LNCaP clone FGC (cell line): ENCODE results near the gene NECAB2.

Experiments
- DNase-seq: peaks from one replicate; pipeline ENCODE4 v3.0.0-alpha.2; 2011; ENCODE audit warnings: low read depth
- H3K4me3 ChIP-seq: 2 replicates; pipeline ENCODE4 v1.5.1; 2011; ENCODE audit warnings: mild to moderate bottlenecking, low read depth, low read length, control low read depth
- TF ChIP-seq, protein P1 (sequence below): IDR thresholded peaks from 2 replicates; pipeline ENCODE4 v1.5.1; 2012; ENCODE audit warnings: mild to moderate bottlenecking; ENCODE audit not compliant: control insufficient read depth, insufficient read depth; ENCODE audit errors: extremely low read depth

NECAB2 gene

DNA sequence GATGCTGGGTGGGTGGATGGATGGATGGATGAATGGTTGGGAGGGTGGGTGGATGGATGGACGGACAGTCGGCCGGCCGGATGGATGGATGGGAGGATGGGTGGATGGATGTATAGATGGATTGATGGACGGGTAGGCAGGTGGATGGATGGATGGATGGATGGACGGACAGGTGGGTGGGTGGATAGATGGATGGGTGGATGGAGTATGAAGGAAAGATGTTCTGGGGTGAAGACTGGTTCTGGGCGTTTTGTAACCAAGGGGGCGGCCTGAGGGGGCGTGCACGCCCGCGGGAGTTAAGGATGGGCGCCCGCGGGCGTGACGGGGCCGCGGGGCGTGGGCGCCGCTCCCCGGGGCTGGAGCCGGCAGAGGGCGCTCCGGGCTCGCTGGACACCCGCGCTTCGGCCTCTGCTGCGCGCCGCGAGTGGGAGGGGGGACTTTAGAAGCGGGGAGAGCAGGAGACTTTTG is at the start of gene NECAB2:
TSS of gene NECAB2 (plus strand) at position 407 of the 468 bp plus-strand sequence. CDS start 405 bp downstream, outside the sequence.
- no peak for DNase-seq
- peak within 1 kb of the TSS; percentile 23; the same call in 1 of the 2 replicates for H3K4me3 ChIP-seq
- TF ChIP-seq, protein P1, sequence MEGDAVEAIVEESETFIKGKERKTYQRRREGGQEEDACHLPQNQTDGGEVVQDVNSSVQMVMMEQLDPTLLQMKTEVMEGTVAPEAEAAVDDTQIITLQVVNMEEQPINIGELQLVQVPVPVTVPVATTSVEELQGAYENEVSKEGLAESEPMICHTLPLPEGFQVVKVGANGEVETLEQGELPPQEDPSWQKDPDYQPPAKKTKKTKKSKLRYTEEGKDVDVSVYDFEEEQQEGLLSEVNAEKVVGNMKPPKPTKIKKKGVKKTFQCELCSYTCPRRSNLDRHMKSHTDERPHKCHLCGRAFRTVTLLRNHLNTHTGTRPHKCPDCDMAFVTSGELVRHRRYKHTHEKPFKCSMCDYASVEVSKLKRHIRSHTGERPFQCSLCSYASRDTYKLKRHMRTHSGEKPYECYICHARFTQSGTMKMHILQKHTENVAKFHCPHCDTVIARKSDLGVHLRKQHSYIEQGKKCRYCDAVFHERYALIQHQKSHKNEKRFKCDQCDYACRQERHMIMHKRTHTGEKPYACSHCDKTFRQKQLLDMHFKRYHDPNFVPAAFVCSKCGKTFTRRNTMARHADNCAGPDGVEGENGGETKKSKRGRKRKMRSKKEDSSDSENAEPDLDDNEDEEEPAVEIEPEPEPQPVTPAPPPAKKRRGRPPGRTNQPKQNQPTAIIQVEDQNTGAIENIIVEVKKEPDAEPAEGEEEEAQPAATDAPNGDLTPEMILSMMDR: peak; percentile 81

DNA sequence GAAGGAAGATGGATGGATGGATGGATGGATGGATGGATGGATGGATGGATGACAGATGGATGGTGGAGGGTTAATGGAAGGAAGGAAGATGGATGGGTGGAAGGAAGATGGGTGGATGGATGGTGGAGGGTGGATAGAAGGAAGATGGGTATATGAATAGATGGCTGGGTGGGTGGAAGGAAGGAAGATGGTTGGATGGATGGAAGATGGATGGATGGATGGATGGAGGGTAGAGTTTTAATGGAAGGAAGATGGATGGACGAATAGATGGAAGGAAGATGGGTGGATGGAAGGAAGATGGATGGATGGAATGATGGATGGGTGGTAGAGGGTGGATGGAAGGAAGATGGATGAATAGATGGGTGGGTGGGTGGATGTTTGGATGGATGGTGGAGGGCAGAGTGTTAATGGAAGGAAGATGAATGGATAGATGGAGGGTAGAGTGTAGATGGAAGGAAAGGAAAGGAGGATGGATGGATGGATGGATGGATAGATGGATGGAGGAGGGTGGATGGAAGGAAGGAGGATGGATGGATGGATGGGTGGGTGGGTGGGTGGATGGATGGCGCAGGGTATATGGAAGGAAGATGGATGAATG is 47.1 kb upstream of the NECAB2 start:
- DNase-seq: no peak
- no peak overlapping the region for H3K4me3 ChIP-seq
- TF ChIP-seq, protein P1: no peak

DNA sequence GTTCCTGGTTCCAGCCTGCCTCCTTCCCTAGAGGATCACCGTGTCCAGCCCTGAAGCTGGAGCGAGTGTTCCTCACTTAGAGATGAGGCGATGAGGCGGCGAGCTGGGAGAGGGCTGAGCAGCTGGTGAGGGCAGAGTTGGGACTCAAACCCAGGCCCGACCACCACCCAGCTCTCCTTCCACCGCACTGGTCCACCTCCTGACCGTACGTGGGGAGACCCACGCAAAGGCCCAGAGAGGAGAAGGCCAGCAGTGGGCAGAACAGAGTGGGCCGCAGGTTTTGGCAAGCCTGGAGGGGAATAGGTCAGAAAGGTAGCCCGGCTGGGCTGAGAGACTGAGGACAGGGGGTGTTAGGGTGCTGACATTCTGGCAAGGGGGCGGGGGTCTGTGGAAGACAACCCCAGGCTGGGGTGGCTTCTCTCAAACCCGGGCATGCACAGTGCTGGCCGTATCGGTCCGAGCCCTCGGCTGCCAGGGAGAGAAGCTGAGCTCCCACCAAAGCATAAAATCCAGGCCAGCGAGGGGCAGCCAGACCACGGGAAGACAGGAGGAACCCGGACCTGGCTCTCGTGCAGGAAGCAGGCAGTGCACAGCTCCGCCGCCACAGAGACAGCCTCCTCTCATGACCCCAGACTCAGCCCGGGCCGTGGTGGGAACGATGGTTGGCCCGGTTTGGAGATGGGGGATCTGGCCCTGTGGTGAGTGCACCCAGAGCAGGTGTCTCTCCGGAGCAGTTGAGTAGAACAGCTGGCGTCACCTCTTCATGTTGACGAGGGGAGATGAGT is 44.3 kb upstream of the NECAB2 start:
- TF ChIP-seq, protein P1: no peak
- DNase-seq: no peak

DNA sequence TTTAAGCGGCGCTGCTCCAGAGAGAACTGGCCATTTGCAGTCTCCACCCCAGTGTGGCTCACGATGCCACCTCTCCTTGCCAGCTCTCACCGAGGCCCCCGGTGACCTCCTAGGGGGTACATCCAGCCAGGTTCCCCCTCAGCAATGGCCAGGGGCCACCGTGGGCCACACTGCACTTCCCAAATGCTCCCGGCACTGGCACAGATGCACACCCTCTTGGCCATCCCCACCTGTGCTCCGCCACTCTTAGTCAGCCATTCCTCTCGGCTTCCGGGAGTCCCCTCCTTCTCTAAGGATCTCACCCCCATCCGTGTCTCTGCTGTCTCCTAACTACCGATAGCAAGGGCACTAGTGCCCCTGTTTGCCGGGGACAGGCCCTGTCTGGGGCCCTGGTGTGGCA is 43.4 kb upstream of the NECAB2 start:
- no peak overlapping the region for H3K4me3 ChIP-seq
- no peak for DNase-seq
- TF ChIP-seq, protein P1: no peak

More for the DNA sequence above, 44.3 kb upstream of the NECAB2 start:
- no peak overlapping the region for H3K4me3 ChIP-seq

DNA sequence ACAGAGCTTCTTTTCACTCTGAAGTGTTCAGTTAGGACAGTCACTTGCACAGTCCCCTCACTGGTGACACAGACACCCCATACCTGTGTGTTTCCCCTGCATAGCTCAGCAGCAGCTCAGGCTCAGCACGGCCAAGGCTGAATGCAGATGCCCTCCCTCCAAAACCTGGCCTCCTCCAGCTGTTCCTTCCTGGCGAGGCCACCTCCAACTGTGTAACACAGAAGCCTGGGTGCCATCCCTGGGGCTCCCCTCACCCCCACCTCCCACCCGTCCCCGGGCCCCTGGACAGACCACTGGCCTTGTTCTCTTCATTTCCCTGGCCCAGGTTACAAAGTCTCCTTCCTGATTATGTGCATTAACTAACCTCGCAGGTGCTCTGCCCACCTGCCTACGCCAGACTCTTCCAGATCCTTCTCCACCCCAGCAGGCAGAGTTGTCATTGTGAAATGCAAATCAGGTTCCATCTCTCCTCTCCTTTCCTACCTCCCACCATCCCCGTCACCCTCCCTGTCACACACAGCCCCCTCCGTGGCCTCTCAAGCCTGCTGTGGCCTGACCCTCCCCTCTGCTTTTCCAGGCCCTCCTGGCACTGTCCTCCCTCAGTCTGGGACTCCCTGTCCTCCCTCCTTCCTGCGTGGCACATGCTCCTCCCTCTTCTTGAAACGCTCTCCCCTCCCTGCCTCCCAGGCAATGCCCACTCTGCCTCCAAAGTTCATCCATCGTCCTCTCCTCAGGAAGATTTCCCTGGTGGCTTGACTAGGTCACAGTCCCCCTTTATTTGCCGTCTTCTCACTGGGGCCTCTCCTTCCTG is 42.7 kb upstream of the NECAB2 start:
- no peak overlapping the region for H3K4me3 ChIP-seq
- DNase-seq: no peak
- TF ChIP-seq, protein P1: no peak

DNA sequence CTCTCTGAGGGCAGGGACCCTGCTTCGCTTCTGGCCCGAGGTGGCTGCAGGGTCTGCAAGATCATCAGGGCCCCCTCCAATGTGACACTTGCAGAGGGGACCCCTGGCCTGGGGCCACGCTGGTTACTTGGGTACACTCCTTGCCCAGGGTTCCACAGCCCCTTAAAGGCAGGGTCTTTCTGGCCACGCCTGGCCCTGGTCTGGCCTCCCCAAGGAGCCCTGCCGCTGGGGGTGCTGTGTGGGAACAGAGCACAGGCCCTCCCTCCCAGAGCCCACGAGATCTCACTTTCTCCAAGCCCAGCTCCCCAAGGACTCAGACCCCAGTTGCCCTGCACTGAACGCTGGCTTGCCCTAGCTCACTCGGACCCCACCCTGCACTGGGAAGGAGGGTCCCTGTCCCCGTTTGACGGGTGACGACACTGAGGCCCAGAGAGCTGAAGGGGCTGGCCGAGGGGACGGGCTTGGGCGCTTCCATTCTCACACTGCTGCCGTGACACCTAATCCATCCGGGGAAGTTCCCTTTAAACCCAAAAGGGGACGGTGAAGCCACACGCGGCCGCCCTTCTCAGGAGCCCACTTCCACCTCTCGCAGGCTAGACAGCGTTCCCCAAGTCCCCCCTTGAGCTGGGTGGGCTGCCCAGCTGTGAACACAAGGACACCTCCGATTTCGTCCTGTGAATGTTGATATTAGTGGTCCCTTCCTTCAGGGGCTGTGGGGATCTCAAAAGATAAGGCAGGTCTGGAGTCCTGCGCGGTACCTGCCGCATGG is 41.9 kb upstream of the NECAB2 start:
- TF ChIP-seq, protein P1: no peak
- no peak for DNase-seq
- no peak overlapping the region; the same call in 1 of the 2 replicates for H3K4me3 ChIP-seq
